ENCODE data around the gene GRB2.

GRCh38 chr17:75380315-75380714 lies 25.2 kb downstream of the GRB2 start:
- TF ChIP-seq TEAD4 (IDR thresholded peaks at IDR 0.05), result no peak
- TF ChIP-seq MAX (IDR thresholded peaks at IDR 0.05), result no peak
- TF ChIP-seq TAF1 (IDR thresholded peaks at IDR 0.05; ENCODE audit: low read depth), result no peak
- TF ChIP-seq YY1 (IDR thresholded peaks at IDR 0.05; ENCODE audit: low read depth), result no peak
- TF ChIP-seq FOXM1 (IDR thresholded peaks at IDR 0.05; ENCODE audit: borderline replicate concordance, low read depth), result no peak
- no peak for TF ChIP-seq EP300 (IDR thresholded peaks at IDR 0.05; ENCODE audit: borderline replicate concordance)
- TF ChIP-seq REST (IDR thresholded peaks at IDR 0.05; ENCODE audit: low read depth), result no peak
- no peak for TF ChIP-seq CEBPB (IDR thresholded peaks at IDR 0.05)
- no peak for TF ChIP-seq RAD21 (IDR thresholded peaks at IDR 0.05; ENCODE audit: low read depth)
- TF ChIP-seq ZBTB7A (IDR thresholded peaks at IDR 0.05; ENCODE audit: low read depth), result no peak
- no peak for TF ChIP-seq CREB1 (IDR thresholded peaks at IDR 0.05; ENCODE audit: low read depth)
- TF ChIP-seq NFIC (IDR thresholded peaks at IDR 0.05), result no peak
